ENCODE results near the gene SLC22A14.

The SLC22A14 gene

DNA sequence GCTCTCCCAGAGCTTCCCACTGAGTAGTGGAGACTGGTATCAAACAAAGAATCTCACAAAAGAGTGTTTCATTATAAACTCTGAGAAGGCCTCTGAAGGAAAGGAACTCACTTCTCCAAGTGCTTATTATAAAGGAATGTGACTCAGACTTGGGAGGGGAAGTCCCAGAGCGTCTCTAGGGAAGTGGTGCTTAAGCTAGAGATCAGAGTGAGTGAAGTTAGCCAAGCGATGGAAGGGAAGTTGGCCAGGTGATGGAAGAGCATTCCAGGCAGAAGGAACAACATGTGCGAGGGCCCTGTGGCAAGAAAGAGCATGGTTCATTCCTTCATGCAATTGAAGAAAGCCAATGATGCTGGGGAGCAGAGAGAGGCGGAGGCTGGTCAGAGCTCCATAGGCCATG is 66.8 kb downstream of the SLC22A14 start:
- H3K27ac ChIP-seq (replicated peaks), result no peak overlapping the region
- DNase-seq (ENCODE audit: low read depth in 1 of 2, low spot score in 1 of 2), result peak; percentile 35 to 61
- peak; percentile 75; the same call in 1 of the 2 replicates for TF ChIP-seq SPI1 (IDR thresholded peaks at IDR 0.05; ENCODE audit: borderline replicate concordance, low read depth)
- TF ChIP-seq GABPA (IDR thresholded peaks at IDR 0.05; ENCODE audit: low read depth), result no peak
- H3K27me3 ChIP-seq (ENCODE audit: insufficient read depth, poor library complexity, severe bottlenecking), result no peaks in the 10 kb centered on the region
- H3K4me3 ChIP-seq (replicated peaks; ENCODE audit: insufficient read depth, low read length), result no peak overlapping the region

DNA sequence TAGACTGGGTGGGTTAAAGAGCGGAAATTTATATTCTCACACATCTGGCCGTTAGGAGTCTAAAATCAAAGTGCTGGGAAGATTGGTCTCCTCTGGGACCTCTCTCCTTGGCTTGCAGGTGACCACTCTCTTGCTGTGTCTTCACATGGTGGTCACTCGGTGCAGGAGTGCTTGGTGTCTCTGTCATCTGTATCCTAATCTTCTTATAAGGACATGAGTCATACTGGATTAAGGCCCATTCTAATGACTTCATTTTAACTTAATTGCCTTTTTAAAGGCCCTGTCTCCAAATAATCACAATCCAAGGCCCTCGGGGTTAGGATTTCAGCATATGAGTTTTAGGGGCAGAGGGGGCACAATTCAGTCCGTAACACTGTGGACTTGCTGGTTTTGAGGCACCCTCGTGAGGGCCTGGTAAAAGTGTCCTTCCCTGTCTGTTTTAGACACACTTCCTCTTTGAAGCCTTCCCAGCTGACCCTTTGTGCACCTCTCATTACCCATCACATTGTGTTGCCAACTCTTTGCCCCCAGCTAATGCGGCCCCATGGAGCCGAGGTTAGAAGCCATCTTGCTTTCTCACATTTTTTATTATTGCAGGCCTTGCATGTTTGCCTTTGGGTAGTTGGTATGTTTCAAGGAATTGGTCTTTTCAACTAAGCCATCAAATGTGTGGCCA is 67.7 kb downstream of the SLC22A14 start:
- TF ChIP-seq SPI1 (IDR thresholded peaks at IDR 0.05; ENCODE audit: borderline replicate concordance, low read depth), result peak; percentile 3; the same call in 1 of the 2 replicates
- TF ChIP-seq, protein P1, sequence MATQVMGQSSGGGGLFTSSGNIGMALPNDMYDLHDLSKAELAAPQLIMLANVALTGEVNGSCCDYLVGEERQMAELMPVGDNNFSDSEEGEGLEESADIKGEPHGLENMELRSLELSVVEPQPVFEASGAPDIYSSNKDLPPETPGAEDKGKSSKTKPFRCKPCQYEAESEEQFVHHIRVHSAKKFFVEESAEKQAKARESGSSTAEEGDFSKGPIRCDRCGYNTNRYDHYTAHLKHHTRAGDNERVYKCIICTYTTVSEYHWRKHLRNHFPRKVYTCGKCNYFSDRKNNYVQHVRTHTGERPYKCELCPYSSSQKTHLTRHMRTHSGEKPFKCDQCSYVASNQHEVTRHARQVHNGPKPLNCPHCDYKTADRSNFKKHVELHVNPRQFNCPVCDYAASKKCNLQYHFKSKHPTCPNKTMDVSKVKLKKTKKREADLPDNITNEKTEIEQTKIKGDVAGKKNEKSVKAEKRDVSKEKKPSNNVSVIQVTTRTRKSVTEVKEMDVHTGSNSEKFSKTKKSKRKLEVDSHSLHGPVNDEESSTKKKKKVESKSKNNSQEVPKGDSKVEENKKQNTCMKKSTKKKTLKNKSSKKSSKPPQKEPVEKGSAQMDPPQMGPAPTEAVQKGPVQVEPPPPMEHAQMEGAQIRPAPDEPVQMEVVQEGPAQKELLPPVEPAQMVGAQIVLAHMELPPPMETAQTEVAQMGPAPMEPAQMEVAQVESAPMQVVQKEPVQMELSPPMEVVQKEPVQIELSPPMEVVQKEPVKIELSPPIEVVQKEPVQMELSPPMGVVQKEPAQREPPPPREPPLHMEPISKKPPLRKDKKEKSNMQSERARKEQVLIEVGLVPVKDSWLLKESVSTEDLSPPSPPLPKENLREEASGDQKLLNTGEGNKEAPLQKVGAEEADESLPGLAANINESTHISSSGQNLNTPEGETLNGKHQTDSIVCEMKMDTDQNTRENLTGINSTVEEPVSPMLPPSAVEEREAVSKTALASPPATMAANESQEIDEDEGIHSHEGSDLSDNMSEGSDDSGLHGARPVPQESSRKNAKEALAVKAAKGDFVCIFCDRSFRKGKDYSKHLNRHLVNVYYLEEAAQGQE (IDR thresholded peaks at IDR 0.05; ENCODE audit: insufficient replicate concordance, low read depth), result no peak
- H3K27ac ChIP-seq (replicated peaks), result no peak overlapping the region
- H3K27me3 ChIP-seq (ENCODE audit: insufficient read depth, poor library complexity, severe bottlenecking), result no peaks in the 10 kb centered on the region
- no peak for DNase-seq (ENCODE audit: low read depth in 1 of 2, low spot score in 1 of 2)
- no peak overlapping the region for H3K4me3 ChIP-seq (replicated peaks; ENCODE audit: insufficient read depth, low read length)

DNA sequence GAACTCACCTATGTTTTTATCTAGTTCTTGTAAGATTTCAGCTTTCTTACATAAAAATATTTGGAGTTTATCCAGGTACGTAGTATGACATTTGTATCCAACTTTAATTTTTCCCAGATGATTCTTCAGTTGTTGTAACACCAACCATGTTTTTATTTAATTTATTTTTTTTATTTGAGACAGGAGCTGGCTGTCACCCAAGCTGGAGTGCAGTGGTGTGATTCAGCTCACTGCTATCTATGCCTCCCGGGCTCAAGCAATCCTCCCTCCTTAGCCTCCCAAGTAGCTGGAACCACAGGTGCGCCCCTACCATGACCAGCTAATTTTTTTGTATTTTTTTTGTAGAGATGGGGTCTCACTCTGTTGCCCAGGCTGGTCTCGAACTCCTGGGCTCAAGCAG is 71.1 kb downstream of the SLC22A14 start:
- H3K27me3 ChIP-seq (ENCODE audit: insufficient read depth, poor library complexity, severe bottlenecking), result no peaks in the 10 kb centered on the region
- no peak for DNase-seq (ENCODE audit: low read depth in 1 of 2, low spot score in 1 of 2)
- TF ChIP-seq, protein P1 (IDR thresholded peaks at IDR 0.05; ENCODE audit: insufficient replicate concordance, low read depth), result no peak
- TF ChIP-seq POLR2AphosphoS5 (IDR thresholded peaks at IDR 0.05; ENCODE audit: low read depth) (no peak), SPI1 (IDR thresholded peaks at IDR 0.05; ENCODE audit: borderline replicate concordance, low read depth) (no peak)
- TF ChIP-seq, protein P2, sequence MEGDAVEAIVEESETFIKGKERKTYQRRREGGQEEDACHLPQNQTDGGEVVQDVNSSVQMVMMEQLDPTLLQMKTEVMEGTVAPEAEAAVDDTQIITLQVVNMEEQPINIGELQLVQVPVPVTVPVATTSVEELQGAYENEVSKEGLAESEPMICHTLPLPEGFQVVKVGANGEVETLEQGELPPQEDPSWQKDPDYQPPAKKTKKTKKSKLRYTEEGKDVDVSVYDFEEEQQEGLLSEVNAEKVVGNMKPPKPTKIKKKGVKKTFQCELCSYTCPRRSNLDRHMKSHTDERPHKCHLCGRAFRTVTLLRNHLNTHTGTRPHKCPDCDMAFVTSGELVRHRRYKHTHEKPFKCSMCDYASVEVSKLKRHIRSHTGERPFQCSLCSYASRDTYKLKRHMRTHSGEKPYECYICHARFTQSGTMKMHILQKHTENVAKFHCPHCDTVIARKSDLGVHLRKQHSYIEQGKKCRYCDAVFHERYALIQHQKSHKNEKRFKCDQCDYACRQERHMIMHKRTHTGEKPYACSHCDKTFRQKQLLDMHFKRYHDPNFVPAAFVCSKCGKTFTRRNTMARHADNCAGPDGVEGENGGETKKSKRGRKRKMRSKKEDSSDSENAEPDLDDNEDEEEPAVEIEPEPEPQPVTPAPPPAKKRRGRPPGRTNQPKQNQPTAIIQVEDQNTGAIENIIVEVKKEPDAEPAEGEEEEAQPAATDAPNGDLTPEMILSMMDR (IDR thresholded peaks at IDR 0.05; ENCODE audit: insufficient read depth, low read length), result no peak
- H3K27ac ChIP-seq (replicated peaks), result no peak overlapping the region
- no peak overlapping the region for H3K4me3 ChIP-seq (replicated peaks; ENCODE audit: insufficient read depth, low read length)

DNA sequence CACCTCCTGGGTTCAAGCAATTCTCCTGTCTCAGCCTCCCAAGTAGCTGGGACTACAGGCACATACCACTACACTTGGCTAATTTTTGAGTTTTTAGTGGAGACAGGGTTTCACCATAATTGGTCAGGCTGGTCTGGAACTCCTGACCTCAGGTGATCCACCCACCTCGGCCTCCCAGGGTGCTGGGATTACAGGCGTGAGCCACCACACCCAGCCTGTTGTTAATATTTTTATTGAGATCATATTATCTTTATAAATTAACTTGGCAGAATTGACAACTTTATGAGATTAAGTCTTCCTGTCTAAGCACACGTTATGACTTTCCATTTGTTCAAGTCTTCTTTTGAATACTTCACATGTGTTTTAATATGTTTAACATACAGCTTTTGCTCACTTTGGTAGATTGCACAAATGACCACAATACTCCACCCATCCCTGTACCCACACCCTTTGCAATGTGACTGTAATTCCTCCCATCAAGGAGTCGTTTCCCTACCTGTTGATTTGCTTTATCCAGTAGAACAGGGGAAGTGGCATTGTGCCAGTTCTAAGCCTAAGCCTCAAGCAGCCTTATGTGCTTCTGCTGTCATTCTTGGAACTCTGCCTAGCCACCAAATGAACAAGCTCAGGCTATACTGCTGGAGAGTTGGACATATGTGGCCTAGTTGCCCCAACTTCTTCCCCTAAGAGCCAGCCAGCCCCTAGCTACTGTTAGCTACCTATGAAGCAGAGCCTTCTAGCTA is 72.7 kb downstream of the SLC22A14 start:
- TF ChIP-seq, protein P2 (IDR thresholded peaks at IDR 0.05; ENCODE audit: insufficient read depth, low read length), result no peak
- no peak for TF ChIP-seq POLR2AphosphoS5 (IDR thresholded peaks at IDR 0.05; ENCODE audit: low read depth)
- TF ChIP-seq GABPA (IDR thresholded peaks at IDR 0.05; ENCODE audit: low read depth), result no peak
- no peak for TF ChIP-seq SPI1 (IDR thresholded peaks at IDR 0.05; ENCODE audit: borderline replicate concordance, low read depth)
- TF ChIP-seq, protein P1 (IDR thresholded peaks at IDR 0.05; ENCODE audit: insufficient replicate concordance, low read depth), result no peak
- DNase-seq (ENCODE audit: low read depth in 1 of 2, low spot score in 1 of 2), result peak in 1 of 2 experiments; percentile 32
- no peak overlapping the region for H3K4me3 ChIP-seq (replicated peaks; ENCODE audit: insufficient read depth, low read length)
- no peaks in the 10 kb centered on the region for H3K27me3 ChIP-seq (ENCODE audit: insufficient read depth, poor library complexity, severe bottlenecking)
- no peak overlapping the region for H3K27ac ChIP-seq (replicated peaks)
